Esophagus muscularis mucosa (tissue), 4 donors: Measurements from ENCODE around the gene ZBTB38. TPM values are rescaled to one million over a fixed set of nuclear protein-coding genes. Genes with fewer than 3 reads are reported as not detected.

Experiments used
- DNase-seq: peaks from one replicate; pipeline ENCODE4 v3.0.0-alpha.2; 2017; ENCODE audit errors: extremely low spot score
- H3K27ac ChIP-seq, 4 donors: fragments of 200-600 bp; sonication (generic); replicated peaks in 1 of 4; 1 replicate in 3 of 4; 2 replicates in 1 of 4; pipeline ENCODE4 v1.5.1; 2016 to 2019; ENCODE audit warnings: mild to moderate bottlenecking in 1 of 4
- H3K27me3 ChIP-seq, 4 donors: fragments of 200-600 bp; sonication (generic); one replicate each; pipeline versions ENCODE4 v1.5.1 to v1.6.0; 2016 to 2019
- H3K36me3 ChIP-seq, 4 donors: fragments of 200-600 bp; sonication (generic); one replicate each; pipeline ENCODE4 v1.5.1; 2016 to 2019
- H3K4me1 ChIP-seq, 4 donors: fragments of 200-600 bp; sonication (generic); one replicate each; pipeline ENCODE4 v1.5.1; 2016 to 2019
- H3K4me3 ChIP-seq, 4 donors: fragments of 200-600 bp; sonication (generic); 1 replicate in 2 of 4; 2 replicates in 2 of 4; pipeline ENCODE4 v1.5.1; 2016 to 2019; ENCODE audit warnings: mild to moderate bottlenecking in 4 of 4, moderate library complexity in 1 of 4
- H3K9me3 ChIP-seq, 4 donors: fragments of 200-600 bp; sonication (generic); 1 replicate in 3 of 4; 2 replicates in 1 of 4; pipeline ENCODE4 v1.5.1; 2016 to 2019
- EP300 ChIP-seq: sonication (generic); formaldehyde crosslinking; IDR thresholded peaks from one replicate; pipeline ENCODE4 v1.6.1; 2017; ENCODE audit warnings: antibody characterized with exemption
- POLR2A ChIP-seq: fragments of 450-650 bp; IDR thresholded peaks from one replicate; pipeline ENCODE4 v1.6.1; 2017; ENCODE audit warnings: antibody characterized with exemption, moderate library complexity, mild to moderate bottlenecking, low read depth
- POLR2AphosphoS5 ChIP-seq, 2 donors: sonication (generic); formaldehyde crosslinking; IDR thresholded peaks; one replicate each; pipeline ENCODE4 v1.6.1; 2017; ENCODE audit warnings: antibody characterized with exemption in 2 of 2
- WGBS: methylation state at CpG from one replicate; pipeline ENCODE4 v1.1.5; 2018; 5-methylcytosine and 5-hydroxymethylcytosine counted together
- intact Hi-C: fragments of 100-400 bp; cut with DNase I; formaldehyde crosslinking; loops from one replicate; pipeline ENCODE4 v1.15.1; 2023
- total RNA-seq, 4 donors: library from RNA; depleted of rRNA; stranded (reverse); fragments of >200 nt; gene quantifications; one replicate each; pipeline versions ENCODE4 v1.1.0 to v1.2.1, GENCODE V29; 2016
- TF ChIP-seq, protein P1 (sequence below), 3 experiments: fragments of 200-600 bp in 2 of 3; fragments of 450-650 bp in 1 of 3; sonication (generic) in 2 of 3; IDR thresholded peaks; one replicate each; pipeline ENCODE4 v1.5.1; 2017 to 2019; ENCODE audit warnings: antibody characterized with exemption in 3 of 3, mild to moderate bottlenecking in 2 of 3, moderate library complexity in 1 of 3

The ZBTB38 gene
- total RNA-seq, 4 donors from 2014 or later: 163 to 250 (median 203) TPM

DNA sequence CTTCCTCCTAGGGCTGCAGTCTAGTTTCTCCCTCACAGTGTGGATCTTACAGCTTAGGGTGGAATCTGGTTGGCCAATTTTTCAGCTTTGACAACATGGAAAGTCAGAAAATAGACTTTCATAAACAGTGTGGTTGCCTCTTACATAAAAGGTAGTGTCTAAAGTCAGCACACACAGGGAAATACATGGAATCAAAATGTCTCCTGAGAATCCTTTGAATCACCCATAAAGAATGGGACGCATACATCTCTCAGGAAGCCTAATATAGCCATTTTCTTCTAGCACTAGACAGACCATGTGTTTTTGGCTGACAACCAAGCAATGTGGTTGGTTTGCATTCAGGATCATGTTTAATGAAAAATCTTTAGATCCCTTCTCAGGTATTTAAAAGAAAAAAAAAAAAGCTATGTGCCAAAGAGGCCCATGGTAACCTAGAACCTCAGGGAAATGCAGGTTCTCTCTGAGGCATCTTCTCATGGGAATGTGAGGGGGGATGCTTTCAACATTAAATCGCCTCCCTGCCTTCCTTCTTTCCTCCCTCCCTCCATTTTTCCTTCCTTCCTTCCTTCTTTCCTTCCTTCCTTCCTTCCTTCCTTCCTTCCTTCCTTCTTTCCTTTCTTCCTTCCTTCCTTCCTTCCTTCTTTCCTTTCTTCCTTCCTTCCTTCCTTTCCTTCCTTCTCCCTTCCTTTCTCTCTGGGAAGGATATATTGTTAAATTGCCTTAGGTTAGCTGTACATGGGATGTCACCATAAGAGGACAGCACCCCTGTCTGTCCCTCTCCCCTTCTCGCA lies 34.3 kb upstream of the ZBTB38 start:
- Histone ChIP-seq H3K9me3 (no peaks in the 10 kb centered on the region), H3K27me3 (no peaks in the 10 kb centered on the region), H3K4me1 (peaks cover 4 to 19% (median 11%) of the 10 kb centered on the region in 4 donors), H3K27ac (no peak overlapping the region), H3K36me3 (no peaks in the 10 kb centered on the region), H3K4me3 (no peak overlapping the region)
- TF ChIP-seq POLR2A (no peak), POLR2AphosphoS5 (IDR thresholded peaks at IDR 0.05) (no peak), EP300 (no peak)
- TF ChIP-seq, protein P1, sequence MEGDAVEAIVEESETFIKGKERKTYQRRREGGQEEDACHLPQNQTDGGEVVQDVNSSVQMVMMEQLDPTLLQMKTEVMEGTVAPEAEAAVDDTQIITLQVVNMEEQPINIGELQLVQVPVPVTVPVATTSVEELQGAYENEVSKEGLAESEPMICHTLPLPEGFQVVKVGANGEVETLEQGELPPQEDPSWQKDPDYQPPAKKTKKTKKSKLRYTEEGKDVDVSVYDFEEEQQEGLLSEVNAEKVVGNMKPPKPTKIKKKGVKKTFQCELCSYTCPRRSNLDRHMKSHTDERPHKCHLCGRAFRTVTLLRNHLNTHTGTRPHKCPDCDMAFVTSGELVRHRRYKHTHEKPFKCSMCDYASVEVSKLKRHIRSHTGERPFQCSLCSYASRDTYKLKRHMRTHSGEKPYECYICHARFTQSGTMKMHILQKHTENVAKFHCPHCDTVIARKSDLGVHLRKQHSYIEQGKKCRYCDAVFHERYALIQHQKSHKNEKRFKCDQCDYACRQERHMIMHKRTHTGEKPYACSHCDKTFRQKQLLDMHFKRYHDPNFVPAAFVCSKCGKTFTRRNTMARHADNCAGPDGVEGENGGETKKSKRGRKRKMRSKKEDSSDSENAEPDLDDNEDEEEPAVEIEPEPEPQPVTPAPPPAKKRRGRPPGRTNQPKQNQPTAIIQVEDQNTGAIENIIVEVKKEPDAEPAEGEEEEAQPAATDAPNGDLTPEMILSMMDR (IDR thresholded peaks at IDR 0.05): no peak
- intact Hi-C loops: no loop called here
- DNase-seq: no peak
- WGBS: 88% methylated on average over 3 of the region's 3 CpGs

DNA sequence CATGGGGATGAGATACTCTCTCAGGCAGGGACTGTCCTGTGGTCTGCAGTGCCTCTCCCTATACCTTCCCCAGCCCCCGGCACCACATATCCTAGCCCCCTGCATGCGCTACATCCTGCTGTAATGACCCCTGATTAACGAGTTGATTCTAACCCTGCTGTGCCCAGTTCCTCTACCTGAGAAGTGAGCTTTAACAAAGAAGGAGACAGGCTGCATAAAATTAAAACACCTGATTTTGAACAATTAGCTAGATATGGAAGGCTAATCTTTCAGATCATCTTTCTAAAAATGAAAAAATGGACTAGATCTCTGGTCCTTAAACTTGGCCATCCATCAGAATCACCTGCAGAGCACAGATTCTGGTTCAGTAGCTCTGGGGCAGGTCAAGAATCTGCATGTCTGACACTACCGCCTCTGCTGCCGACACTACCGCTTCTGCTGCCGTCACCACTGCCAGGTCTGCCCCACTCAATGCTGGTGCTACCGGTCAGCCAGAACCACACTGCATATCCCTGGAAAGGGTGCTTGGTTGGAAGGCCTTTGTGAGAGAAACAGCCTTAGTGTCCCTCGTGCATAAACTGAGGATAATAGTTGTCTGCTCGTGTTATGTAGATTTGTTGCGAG lies 33.6 kb upstream of the ZBTB38 start:
- WGBS: 93% methylated on average over 11 of the region's 11 CpGs
- TF ChIP-seq POLR2AphosphoS5 (IDR thresholded peaks at IDR 0.05) (no peak), EP300 (no peak), POLR2A (no peak)
- TF ChIP-seq, protein P1 (IDR thresholded peaks at IDR 0.05): no peak
- DNase-seq: no peak
- peaks cover 4 to 19% (median 11%) of the 10 kb centered on the region in 4 donors for H3K4me1 ChIP-seq
- H3K27ac ChIP-seq: no peak overlapping the region
- no peak overlapping the region for H3K4me3 ChIP-seq
- intact Hi-C loops: no loop called here
- no peaks in the 10 kb centered on the region for H3K36me3 ChIP-seq
- no peaks in the 10 kb centered on the region for H3K9me3 ChIP-seq
- H3K27me3 ChIP-seq: no peaks in the 10 kb centered on the region

DNA sequence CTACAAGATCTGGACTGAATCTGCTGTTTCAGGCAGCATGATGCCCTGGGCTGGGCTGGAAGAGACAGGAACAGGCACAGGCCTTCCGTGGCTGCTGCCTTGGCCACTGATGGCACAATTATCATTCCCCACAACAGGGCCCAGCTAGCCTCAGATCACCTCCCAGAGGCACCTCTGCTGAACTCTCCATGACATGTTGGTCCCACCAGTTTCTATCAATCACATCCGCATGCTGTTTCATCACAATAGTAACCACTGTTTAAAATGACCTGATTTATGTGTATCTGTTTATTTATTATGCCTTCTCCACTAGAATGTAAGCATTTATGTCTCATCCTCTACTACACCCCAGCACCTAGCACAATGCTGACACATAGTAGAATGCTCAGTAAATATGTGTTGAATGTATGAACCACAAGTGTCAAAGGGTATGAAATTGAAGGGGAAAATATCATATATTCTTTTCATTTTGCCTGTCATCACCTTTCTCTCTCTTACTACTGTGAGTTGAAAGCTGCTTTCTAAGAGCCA lies 32.7 kb upstream of the ZBTB38 start:
- no peak overlapping the region for H3K27ac ChIP-seq
- DNase-seq: no peak
- H3K27me3 ChIP-seq: no peaks in the 10 kb centered on the region
- 75% methylated on average over 2 of the region's 2 CpGs for WGBS
- H3K4me3 ChIP-seq: no peak overlapping the region
- H3K36me3 ChIP-seq: no peaks in the 10 kb centered on the region
- TF ChIP-seq POLR2A (no peak), POLR2AphosphoS5 (IDR thresholded peaks at IDR 0.05) (no peak), EP300 (no peak)
- TF ChIP-seq, protein P1 (IDR thresholded peaks at IDR 0.05): no peak
- intact Hi-C loops: no loop called here
- H3K9me3 ChIP-seq: no peaks in the 10 kb centered on the region
- H3K4me1 ChIP-seq: peaks cover 4 to 19% (median 11%) of the 10 kb centered on the region in 4 donors

DNA sequence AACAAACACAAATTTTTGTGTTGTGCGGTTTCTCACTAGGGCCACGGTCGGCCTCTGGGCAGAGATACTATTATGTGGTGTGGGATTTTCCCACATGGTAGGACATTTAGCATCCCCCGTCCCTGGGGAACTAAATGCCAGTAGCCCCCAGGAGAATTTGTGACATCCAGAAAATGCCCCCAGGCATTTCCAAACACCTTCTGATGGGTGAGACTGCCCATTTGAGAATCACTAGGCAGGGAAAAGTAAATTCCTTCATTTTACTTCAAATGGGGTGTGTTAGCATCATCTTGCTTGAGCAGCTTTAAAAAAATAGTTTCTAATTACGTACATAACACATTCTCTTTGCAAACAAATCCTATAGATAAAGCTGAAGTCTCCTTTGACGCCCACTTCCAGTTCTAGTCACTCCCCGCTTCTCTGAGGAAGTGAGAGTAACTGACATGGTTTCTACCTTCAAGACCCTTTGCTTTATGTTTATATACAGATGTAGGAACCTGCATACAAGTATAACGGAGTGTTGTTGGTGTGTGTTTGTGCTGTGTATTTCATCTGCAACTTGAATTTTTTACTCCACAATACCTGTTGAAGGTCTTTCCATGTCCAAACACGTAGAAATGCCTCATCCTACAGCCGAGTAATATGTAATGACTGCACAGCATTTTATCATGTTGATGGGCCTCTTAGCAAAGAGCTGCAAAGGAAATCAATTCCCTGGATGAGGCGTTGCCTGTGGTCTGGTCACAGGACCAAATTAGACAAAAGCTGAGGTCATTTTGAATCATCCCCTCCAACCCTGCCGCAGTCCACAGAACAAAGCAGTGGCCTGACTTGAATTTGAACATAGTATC lies 31.4 kb upstream of the ZBTB38 start:
- Histone ChIP-seq H3K4me3 (no peak overlapping the region), H3K27ac (no peak overlapping the region), H3K4me1 (peaks cover 4 to 14% (median 8%) of the 10 kb centered on the region in 4 donors), H3K9me3 (no peaks in the 10 kb centered on the region), H3K27me3 (no peaks in the 10 kb centered on the region), H3K36me3 (no peaks in the 10 kb centered on the region)
- 79% methylated on average over 12 of the region's 12 CpGs for WGBS
- intact Hi-C loops: no loop called here
- TF ChIP-seq POLR2AphosphoS5 (IDR thresholded peaks at IDR 0.05): no peak
- no peak for TF ChIP-seq EP300
- TF ChIP-seq POLR2A: no peak
- DNase-seq: no peak
